Activated naive CD4-positive, alpha-beta T cell treated with anti-CD3 and anti-CD28 coated beads for 36 hours (primary cell): Measurements from ENCODE around the gene MAP2. TPM values are rescaled to one million over a fixed set of nuclear protein-coding genes. Genes with fewer than 3 reads are reported as not detected.

Source experiments
- CTCF ChIA-PET: fragments of 350-600 bp; sonication (Branson Sonifier 250); formaldehyde crosslinking; loops from one replicate; lab custom pipeline; 2021; ENCODE audit warnings: antibody characterized with exemption; lab: Charles Lee
- DNase-seq: peaks from one replicate; pipeline ENCODE4 v3.0.0-alpha.2; 2020
- H3K27ac Mint-ChIP-seq: one replicate; pipeline ENCODE4 v1.8.0; 2021; ENCODE audit warnings: mild to moderate bottlenecking, mixed read lengths
- H3K27me3 Mint-ChIP-seq: one replicate; pipeline ENCODE4 v1.8.0; 2021; ENCODE audit warnings: low read depth, mixed read lengths
- H3K36me3 Mint-ChIP-seq: one replicate; pipeline ENCODE4 v1.8.0; 2021; ENCODE audit warnings: low read depth, mixed read lengths
- H3K4me1 Mint-ChIP-seq: one replicate; pipeline ENCODE4 v1.8.0; 2021; ENCODE audit warnings: low read depth, mixed read lengths
- H3K4me3 Mint-ChIP-seq: one replicate; pipeline ENCODE4 v1.8.0; 2021; ENCODE audit warnings: mild to moderate bottlenecking, moderate library complexity, mixed read lengths
- H3K9me3 Mint-ChIP-seq: one replicate; pipeline ENCODE4 v1.8.0; 2021; ENCODE audit warnings: mixed read lengths
- intact Hi-C: fragments of 100-400 bp; cut with micrococcal nuclease; formaldehyde crosslinking; loops from one replicate; pipeline ENCODE4 v1.15.1; 2023
- total RNA-seq, 2 experiments: library from RNA; stranded (reverse); gene quantifications; one replicate each; pipeline ENCODE4 v1.2.3, GENCODE V29; 2021

Gene MAP2
- total RNA-seq, 2 experiments from 2014 or later, result 0.20 to 0.67 TPM

DNA sequence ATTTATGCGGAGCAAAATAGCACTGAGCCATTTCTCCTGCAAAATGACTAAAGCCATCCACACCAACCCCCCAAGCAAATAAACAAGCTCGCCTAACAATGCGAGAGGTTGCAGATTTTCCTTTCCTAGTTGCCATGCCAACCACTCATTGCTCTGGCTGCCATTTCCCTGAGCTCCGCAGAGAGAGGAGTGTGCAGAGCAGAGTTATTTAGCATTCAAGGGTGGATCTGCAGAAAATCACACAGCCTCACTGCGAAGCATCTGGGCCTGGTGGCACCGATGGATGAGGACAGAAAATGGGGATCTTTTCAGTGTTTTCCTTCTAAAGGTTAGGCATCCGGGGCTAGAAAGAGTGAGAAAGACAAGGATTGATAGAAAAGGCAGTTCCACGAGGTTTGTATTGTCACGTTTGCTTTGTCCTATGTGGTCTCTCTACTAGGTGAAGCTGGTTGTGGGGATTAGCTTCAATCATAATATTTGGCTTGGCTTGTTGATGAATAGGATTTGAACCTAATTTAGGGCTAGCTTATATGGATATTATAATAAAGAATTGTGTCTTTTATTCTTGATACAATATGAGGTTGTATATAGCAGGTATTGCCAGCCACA, 237.5 kb downstream of the MAP2 start:
- intact Hi-C loops, result no loop called here
- Mint-ChIP-seq H3K27me3 (no peaks in the 10 kb centered on the region), H3K27ac (no peak overlapping the region), H3K4me1 (no peaks in the 10 kb centered on the region), H3K9me3 (peaks cover 2% of the 10 kb centered on the region), H3K4me3 (no peak overlapping the region), H3K36me3 (no peaks in the 10 kb centered on the region)
- no peak for DNase-seq
- CTCF ChIA-PET, result no interaction called here

DNA sequence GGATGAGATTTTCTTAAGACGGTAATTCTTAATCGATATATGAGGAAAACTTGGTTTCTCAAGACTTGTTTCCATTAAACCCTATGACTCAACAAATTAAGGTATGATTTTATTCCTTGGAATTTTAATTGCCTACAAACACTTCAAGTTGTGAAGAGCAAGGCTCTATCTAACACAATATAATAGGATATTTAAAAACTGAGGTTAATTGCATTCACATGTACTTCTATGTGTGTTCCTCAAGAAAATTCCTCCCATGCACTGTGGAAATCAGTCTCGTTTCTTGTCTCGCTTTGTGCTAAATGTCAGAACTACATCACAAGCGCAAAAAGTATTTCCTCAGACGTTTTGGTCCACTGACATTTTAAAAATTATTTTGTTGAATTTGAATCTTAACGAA, 238.2 kb downstream of the MAP2 start:
- Mint-ChIP-seq H3K27me3 (no peaks in the 10 kb centered on the region), H3K9me3 (peaks cover 2% of the 10 kb centered on the region), H3K36me3 (no peaks in the 10 kb centered on the region), H3K4me3 (no peak overlapping the region), H3K4me1 (no peaks in the 10 kb centered on the region), H3K27ac (no peak overlapping the region)
- intact Hi-C loops, result no loop called here
- no peak for DNase-seq
- CTCF ChIA-PET, result no interaction called here

DNA sequence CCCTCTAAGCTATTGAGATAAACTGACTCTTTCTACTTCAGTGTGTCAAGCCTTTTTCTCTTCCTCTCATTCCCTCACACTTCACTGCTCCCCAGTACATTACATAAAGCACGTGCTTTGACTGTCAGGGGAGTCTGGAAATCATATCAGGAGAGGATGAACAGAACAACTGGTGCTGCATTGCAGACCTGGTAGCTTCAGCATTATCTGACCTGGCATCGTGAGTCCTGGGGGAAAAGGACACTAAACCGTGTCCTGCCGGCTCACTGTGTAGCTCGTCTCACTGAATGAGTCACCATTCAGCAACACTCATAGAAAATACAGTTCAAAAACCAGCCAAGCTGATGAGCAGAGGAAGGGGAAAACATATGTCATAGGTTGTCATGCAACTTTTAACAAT, 239.3 kb downstream of the MAP2 start:
- no peaks in the 10 kb centered on the region for H3K4me1 Mint-ChIP-seq
- no peak for DNase-seq
- no peak overlapping the region for H3K27ac Mint-ChIP-seq
- no peaks in the 10 kb centered on the region for H3K27me3 Mint-ChIP-seq
- peaks cover 2% of the 10 kb centered on the region for H3K9me3 Mint-ChIP-seq
- CTCF ChIA-PET, result no interaction called here
- H3K36me3 Mint-ChIP-seq, result no peaks in the 10 kb centered on the region
- no peak overlapping the region for H3K4me3 Mint-ChIP-seq
- intact Hi-C loops, result no loop called here

DNA sequence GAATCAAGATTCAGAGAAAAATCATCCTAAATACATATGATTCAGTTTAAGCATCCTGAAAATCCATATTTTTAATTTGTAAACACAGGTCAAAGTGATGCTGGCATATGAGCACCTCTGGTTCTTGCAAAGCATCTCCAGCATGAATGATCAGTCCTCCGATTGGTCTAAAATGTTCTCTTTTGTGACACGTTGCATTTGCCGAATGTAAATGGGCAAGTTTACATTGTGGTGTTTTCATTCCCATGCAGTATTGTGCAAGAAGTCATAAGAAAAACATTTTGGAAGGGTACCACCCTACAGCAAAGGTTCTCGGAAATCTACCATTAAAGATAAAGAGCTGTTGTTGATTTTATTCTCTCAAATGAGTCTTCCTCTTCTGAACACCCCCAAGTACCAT, 239.8 kb downstream of the MAP2 start:
- no peak overlapping the region for H3K4me3 Mint-ChIP-seq
- no peak for DNase-seq
- H3K9me3 Mint-ChIP-seq, result peaks cover 2% of the 10 kb centered on the region
- no peaks in the 10 kb centered on the region for H3K4me1 Mint-ChIP-seq
- intact Hi-C loops, result no loop called here
- H3K36me3 Mint-ChIP-seq, result no peaks in the 10 kb centered on the region
- no peaks in the 10 kb centered on the region for H3K27me3 Mint-ChIP-seq
- H3K27ac Mint-ChIP-seq, result no peak overlapping the region
- CTCF ChIA-PET, result no interaction called here

DNA sequence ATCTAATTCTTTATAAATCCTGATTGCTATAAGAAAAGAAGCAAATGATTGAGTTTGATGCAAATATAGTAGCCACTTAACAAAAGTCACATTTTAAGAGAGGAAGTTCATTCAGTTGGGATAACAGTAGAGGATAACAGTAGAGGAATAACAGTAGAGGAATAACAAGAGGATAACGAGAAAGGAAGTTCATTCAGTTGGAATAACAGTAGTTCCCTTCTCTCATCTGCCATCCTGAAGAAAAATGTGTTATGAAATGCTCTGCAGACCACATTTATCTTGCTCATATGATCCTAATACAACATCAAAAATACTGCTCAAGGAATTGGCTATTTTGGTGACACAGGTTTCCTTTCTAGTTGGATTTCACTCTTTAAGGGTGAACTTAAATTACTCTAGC, 242.4 kb downstream of the MAP2 start:
- no peak for DNase-seq
- no peaks in the 10 kb centered on the region for H3K27me3 Mint-ChIP-seq
- no peaks in the 10 kb centered on the region for H3K4me1 Mint-ChIP-seq
- H3K9me3 Mint-ChIP-seq, result no peaks in the 10 kb centered on the region
- CTCF ChIA-PET, result no interaction called here
- no peak overlapping the region for H3K4me3 Mint-ChIP-seq
- no peaks in the 10 kb centered on the region for H3K36me3 Mint-ChIP-seq
- intact Hi-C loops, result no loop called here
- H3K27ac Mint-ChIP-seq, result no peak overlapping the region

DNA sequence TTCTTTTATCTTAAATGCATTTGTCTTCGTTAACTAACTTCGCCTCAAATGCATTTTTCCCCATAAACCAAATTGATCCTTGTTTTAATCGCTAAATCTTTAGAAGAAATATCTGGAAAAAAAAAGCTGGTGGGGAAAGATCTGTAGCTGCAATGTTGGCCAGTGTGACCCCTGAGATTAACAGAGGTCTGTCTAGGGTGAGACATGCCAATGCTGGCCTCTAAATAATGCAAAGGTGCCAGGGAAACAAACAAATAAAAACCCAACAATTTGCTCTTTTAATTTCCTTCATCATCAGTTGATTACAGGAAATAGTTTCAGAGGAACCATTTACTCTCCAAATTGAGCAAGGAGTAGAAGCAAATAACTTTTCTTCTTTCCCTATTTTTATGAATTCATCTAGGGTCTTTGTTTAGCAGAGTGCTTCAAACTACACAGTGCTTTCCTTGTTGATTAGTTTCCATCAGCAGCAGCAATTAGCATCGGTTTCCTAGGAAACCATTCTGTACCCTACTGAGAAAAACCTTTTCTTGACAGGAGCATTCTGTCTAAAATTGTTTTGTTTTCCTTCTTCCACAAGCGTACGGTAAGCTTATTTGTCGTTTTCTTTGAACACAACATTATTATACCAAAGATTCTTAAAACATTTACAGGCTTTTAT, 247.3 kb downstream of the MAP2 start:
- Mint-ChIP-seq H3K9me3 (no peaks in the 10 kb centered on the region), H3K4me1 (no peaks in the 10 kb centered on the region), H3K27me3 (no peaks in the 10 kb centered on the region), H3K27ac (no peak overlapping the region), H3K36me3 (no peaks in the 10 kb centered on the region), H3K4me3 (no peak overlapping the region)
- CTCF ChIA-PET, result interaction anchor here (0.6 kb wide), 1 partner anchor 528 kb away, joined by 3 read pairs; no protein-coding TSS in a partner anchor
- no peak for DNase-seq
- intact Hi-C loops, result no loop called here

DNA sequence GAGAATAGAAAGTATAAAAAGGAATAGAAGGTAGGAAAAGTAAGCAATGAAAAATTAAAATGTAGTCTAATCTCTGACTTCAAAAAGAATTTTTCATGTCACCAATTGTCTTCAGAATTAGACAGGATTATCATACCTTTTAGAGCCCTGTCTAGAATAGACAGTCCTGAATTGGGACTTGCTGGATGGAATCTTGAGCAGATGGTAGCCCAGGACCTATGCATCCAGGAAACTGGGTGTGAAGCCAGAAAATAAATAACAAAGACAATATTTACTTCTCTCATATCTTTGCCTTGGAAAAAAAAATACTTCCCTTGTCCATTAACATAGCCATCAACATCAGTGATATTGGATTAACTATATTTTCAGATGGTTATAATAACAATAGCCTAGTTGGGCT, 250.0 kb downstream of the MAP2 start:
- intact Hi-C loops, result no loop called here
- Mint-ChIP-seq H3K4me3 (no peak overlapping the region), H3K4me1 (no peaks in the 10 kb centered on the region), H3K27me3 (no peaks in the 10 kb centered on the region), H3K27ac (no peak overlapping the region), H3K36me3 (no peaks in the 10 kb centered on the region), H3K9me3 (no peaks in the 10 kb centered on the region)
- no peak for DNase-seq
- CTCF ChIA-PET, result no interaction called here

DNA sequence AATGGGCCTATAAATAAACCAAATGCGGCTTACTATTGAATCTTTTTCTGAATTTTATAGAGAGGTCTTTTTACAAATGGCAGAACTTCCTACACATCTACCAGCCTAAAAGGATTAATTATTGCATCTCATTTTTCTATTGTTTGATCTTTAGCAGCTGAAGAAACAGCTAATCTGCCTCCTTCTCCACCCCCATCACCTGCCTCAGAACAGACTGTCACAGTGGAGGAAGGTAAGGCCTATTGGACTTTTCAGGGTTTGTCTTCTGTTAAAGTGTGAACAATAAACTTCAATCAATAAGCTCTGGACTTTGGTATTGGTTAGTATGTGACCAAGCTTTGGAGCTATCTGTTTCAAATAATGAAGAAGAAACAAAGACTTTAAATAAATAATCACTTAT, 256.7 kb downstream of the MAP2 start:
- intact Hi-C loops, result no loop called here
- Mint-ChIP-seq H3K27me3 (no peaks in the 10 kb centered on the region), H3K27ac (no peak overlapping the region), H3K36me3 (no peaks in the 10 kb centered on the region), H3K4me1 (no peaks in the 10 kb centered on the region), H3K9me3 (no peaks in the 10 kb centered on the region), H3K4me3 (no peak overlapping the region)
- CTCF ChIA-PET, result no interaction called here
- DNase-seq, result no peak

DNA sequence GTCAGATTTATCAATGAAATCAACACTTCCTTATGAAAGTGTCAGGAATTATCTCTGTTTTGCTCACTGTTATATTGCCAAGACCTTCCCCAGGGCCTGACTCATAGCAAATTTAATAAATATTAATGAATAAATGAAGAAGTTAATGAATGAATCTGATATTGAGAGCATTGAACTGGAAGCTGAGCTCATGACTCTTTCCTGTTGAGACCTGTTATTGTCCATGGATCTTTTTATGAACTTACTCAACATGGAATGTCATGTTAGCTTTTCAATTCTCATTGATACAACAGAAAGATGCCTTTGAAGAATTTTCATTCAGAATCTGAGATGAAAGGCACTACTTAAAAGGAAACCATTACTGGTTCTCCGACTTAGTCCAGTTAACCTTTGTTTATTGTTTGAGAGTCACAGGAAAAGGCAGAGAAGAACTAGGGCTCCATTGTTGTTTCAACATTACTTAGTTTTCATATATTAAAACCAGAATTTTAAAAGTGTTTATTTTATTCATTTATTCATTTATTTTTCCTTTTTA, 257.4 kb downstream of the MAP2 start:
- Mint-ChIP-seq H3K27me3 (no peaks in the 10 kb centered on the region), H3K4me1 (no peaks in the 10 kb centered on the region), H3K27ac (no peak overlapping the region), H3K36me3 (no peaks in the 10 kb centered on the region), H3K4me3 (no peak overlapping the region), H3K9me3 (no peaks in the 10 kb centered on the region)
- CTCF ChIA-PET, result no interaction called here
- intact Hi-C loops, result no loop called here
- no peak for DNase-seq

DNA sequence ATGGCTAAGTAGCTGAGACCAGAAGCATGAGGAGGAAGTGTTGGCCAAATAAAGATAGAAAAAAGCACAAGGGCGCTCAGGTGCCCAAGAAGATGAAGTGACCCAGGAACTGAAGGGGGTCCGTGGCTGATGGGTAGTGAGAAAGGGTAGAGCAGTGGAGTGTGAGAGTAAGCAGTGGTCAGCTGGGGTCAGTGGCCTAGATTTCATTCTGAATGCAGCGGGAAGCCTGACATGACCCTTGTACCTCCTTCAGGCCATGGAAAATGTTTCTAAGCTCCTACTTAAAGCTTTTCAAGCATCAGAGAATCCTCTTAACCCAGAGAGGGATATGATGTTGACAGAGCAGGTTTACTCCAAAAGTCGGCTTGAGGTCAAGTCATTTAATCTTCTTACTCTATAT, 258.8 kb downstream of the MAP2 start:
- H3K27ac Mint-ChIP-seq, result no peak overlapping the region
- no peaks in the 10 kb centered on the region for H3K9me3 Mint-ChIP-seq
- H3K36me3 Mint-ChIP-seq, result no peaks in the 10 kb centered on the region
- no peak for DNase-seq
- H3K4me1 Mint-ChIP-seq, result no peaks in the 10 kb centered on the region
- intact Hi-C loops, result no loop called here
- CTCF ChIA-PET, result no interaction called here
- no peaks in the 10 kb centered on the region for H3K27me3 Mint-ChIP-seq
- no peak overlapping the region for H3K4me3 Mint-ChIP-seq

DNA sequence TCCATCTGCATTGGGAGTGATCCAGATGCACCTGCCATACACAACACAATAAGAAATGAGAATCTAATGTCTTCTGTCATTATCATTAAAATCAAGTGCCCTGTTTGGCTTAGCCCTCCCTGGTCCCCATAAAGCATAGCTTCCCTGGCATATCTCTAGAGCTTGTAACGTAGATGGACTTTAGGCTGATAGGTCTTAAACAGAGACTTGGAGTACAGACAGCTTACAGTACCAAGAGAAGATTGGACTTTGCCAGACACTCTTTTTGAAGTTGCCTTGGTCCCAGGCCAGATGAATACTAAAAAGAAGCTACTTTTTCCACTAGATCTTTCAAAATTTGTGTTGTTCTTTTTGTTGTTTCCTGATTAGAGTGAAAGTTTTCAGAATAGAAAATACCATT, 261.5 kb downstream of the MAP2 start:
- H3K27me3 Mint-ChIP-seq, result no peaks in the 10 kb centered on the region
- no peaks in the 10 kb centered on the region for H3K4me1 Mint-ChIP-seq
- H3K4me3 Mint-ChIP-seq, result no peak overlapping the region

DNA sequence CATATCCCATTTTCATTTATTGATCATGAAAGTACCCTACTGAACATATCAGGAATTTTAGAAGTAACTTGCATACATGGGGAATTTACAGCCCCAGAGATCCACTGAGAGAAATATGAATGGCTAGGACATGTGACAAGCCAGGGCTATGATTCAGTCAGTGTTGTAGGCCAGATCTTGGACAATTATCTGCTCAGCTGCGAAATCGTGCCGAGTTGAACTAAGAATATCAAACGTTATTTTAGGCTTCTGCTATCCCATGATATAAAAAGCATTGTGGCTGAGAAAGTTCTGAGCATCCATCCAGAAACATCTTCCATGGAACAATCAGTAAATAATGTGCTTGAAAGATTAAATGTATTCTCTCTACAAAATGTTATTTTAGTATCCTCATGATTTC, 262.1 kb downstream of the MAP2 start:
- H3K4me1 Mint-ChIP-seq, result no peaks in the 10 kb centered on the region
- CTCF ChIA-PET, result no interaction called here

More for the DNA sequence above, 261.5 kb downstream of the MAP2 start:
- H3K27ac Mint-ChIP-seq, result no peak overlapping the region
- CTCF ChIA-PET, result no interaction called here
- no peaks in the 10 kb centered on the region for H3K36me3 Mint-ChIP-seq
- DNase-seq, result no peak
- intact Hi-C loops, result no loop called here
- no peaks in the 10 kb centered on the region for H3K9me3 Mint-ChIP-seq

DNA sequence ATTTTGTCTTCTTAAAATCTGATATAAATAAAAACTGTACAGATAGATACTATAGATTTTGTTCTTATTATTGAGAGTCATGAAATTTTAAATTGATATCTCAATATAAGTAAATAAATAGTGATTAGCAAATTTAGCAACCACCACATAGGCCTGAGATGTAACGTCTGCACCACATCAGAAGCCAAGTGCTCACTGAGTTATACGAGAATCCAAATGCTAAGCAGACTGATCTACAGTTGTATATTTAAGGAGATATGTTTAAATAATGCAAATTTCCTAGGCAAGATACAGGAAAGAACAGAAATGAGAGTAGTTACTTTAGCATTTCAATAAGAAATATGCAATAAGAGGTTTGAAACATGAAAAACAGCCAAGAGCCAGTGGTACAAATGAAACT, 262.6 kb downstream of the MAP2 start:
- no peak for DNase-seq
- H3K27ac Mint-ChIP-seq, result no peak overlapping the region
- intact Hi-C loops, result no loop called here
- no peak overlapping the region for H3K4me3 Mint-ChIP-seq
- no peaks in the 10 kb centered on the region for H3K36me3 Mint-ChIP-seq
- no peaks in the 10 kb centered on the region for H3K4me1 Mint-ChIP-seq
- CTCF ChIA-PET, result no interaction called here
- H3K9me3 Mint-ChIP-seq, result no peaks in the 10 kb centered on the region
- no peaks in the 10 kb centered on the region for H3K27me3 Mint-ChIP-seq

More for the DNA sequence above, 262.1 kb downstream of the MAP2 start:
- no peak overlapping the region for H3K4me3 Mint-ChIP-seq
- H3K36me3 Mint-ChIP-seq, result no peaks in the 10 kb centered on the region
- intact Hi-C loops, result no loop called here
- DNase-seq, result no peak
- H3K27ac Mint-ChIP-seq, result no peak overlapping the region
- no peaks in the 10 kb centered on the region for H3K9me3 Mint-ChIP-seq
- H3K27me3 Mint-ChIP-seq, result no peaks in the 10 kb centered on the region
